Upper lobe of left lung (tissue), 6 donors: ENCODE results near the gene NSF. TPM values are rescaled to one million over a fixed set of nuclear protein-coding genes. Genes with fewer than 3 reads are reported as not detected.
"Not testable (repeated sequence)": the region's sequence is repeated elsewhere in the genome, so short reads cannot be mapped to it uniquely, and the experiment has no call there.

ENCODE experiments used
- ATAC-seq, 2 donors: fragments of 200-7000 bp; cut with Tn5 transposase; one replicate each; pipeline ENCODE4 v1.9.1; 2022; ENCODE audit warnings: mild to moderate bottlenecking in 2 of 2, moderate library complexity in 2 of 2; ENCODE audit not compliant: low FRiP score in 2 of 2
- DNase-seq, 2 donors: peaks; one replicate each; pipeline ENCODE4 v3.0.0-alpha.2; 2019 to 2020
- H3K27ac ChIP-seq, 4 donors: fragments of 200-600 bp; sonication (generic); one replicate each; pipeline ENCODE4 v1.5.1; 2016 to 2019
- H3K27me3 ChIP-seq, 4 donors: fragments of 200-600 bp; sonication (generic); one replicate each; pipeline ENCODE4 v1.5.1; 2017 to 2019
- H3K36me3 ChIP-seq, 4 donors: fragments of 200-600 bp; sonication (generic); one replicate each; pipeline ENCODE4 v1.5.1; 2016 to 2019
- H3K4me1 ChIP-seq, 4 donors: fragments of 200-600 bp; sonication (generic); one replicate each; pipeline ENCODE4 v1.5.1; 2018 to 2019
- H3K4me3 ChIP-seq, 4 donors: fragments of 200-600 bp; sonication (generic); one replicate each; pipeline ENCODE4 v1.5.1; 2017 to 2019; ENCODE audit warnings: mild to moderate bottlenecking in 2 of 4, moderate library complexity in 1 of 4
- H3K9me3 ChIP-seq, 4 donors: fragments of 200-600 bp; sonication (generic); one replicate each; pipeline ENCODE4 v1.5.1; 2018 to 2019
- CTCF ChIP-seq, 6 experiments: fragments of 450-650 bp in 4 of 6; fragments of 200-600 bp in 2 of 6; sonication (generic) in 2 of 6; IDR thresholded peaks; one replicate each; pipeline ENCODE4 v1.5.1; 2016 to 2019; ENCODE audit warnings: antibody characterized with exemption in 6 of 6
- EP300 ChIP-seq, 4 donors: sonication (generic); formaldehyde crosslinking; IDR thresholded peaks; one replicate each; pipeline ENCODE4 v1.5.1; 2017; ENCODE audit warnings: antibody characterized with exemption in 4 of 4, control low read depth in 2 of 4
- POLR2A ChIP-seq, 4 donors: fragments of 450-650 bp; IDR thresholded peaks; one replicate each; pipeline ENCODE4 v1.5.1; 2016 to 2017; ENCODE audit warnings: antibody characterized with exemption in 4 of 4, mild to moderate bottlenecking in 2 of 4
- POLR2AphosphoS5 ChIP-seq, 2 donors: sonication (generic); formaldehyde crosslinking; IDR thresholded peaks; one replicate each; pipeline ENCODE4 v1.5.1; 2017; ENCODE audit warnings: antibody characterized with exemption in 2 of 2
- WGBS, 2 donors: methylation state at CpG; one replicate each; pipeline ENCODE4 v1.1.5; 2017 to 2018; 5-methylcytosine and 5-hydroxymethylcytosine counted together
- total RNA-seq, 6 donors: library from RNA; depleted of rRNA in 4 of 6; stranded (reverse); fragments of >200 nt in 4 of 6; gene quantifications; one replicate each; pipeline versions ENCODE4 v1.1.0 to v1.2.1, GENCODE V29; 2016 to 2021
- donor health status: DM: no; HTN: no; CAD: no; lungs with moderate emphysema.
- donor health status: DM: no; HTN: yes; CAD: no; lungs with severe emphysema.

Gene NSF
- total RNA-seq, 6 donors from 2014 or later = 11.2 to 40.5 (median 25.7) TPM

GRCh38 chr17:46791531-46791930 is 201.1 kb downstream of the NSF start:
- Histone ChIP-seq H3K4me1 (peaks cover 0 to 16% (median 2%) of the 10 kb centered on the region in 4 donors), H3K36me3 (no peaks in the 10 kb centered on the region), H3K27me3 (no peaks in the 10 kb centered on the region), H3K27ac (no peak overlapping the region), H3K4me3 (no peak overlapping the region), H3K9me3 (peaks cover 0 to 6% (median 0%) of the 10 kb centered on the region in 4 donors)
- no peak for DNase-seq
- ATAC-seq = no peak
- 73 to 76% methylated on average over 5 of the region's 5 CpGs for WGBS, 2 donors
- TF ChIP-seq EP300 (IDR thresholded peaks at IDR 0.05) (no peak), POLR2AphosphoS5 (IDR thresholded peaks at IDR 0.05) (no peak), CTCF (IDR thresholded peaks at IDR 0.05) (no peak), POLR2A (IDR thresholded peaks at IDR 0.05) (no peak)

GRCh38 chr17:46792071-46792470 is 201.6 kb downstream of the NSF start:
- no peaks in the 10 kb centered on the region for H3K36me3 ChIP-seq
- no peaks in the 10 kb centered on the region for H3K27me3 ChIP-seq
- 84 to 96% methylated on average over 4 of the region's 4 CpGs for WGBS, 2 donors
- H3K4me1 ChIP-seq = peaks cover 0 to 16% (median 2%) of the 10 kb centered on the region in 4 donors
- TF ChIP-seq POLR2A (IDR thresholded peaks at IDR 0.05) (no peak), EP300 (IDR thresholded peaks at IDR 0.05) (no peak), POLR2AphosphoS5 (IDR thresholded peaks at IDR 0.05) (no peak), CTCF (IDR thresholded peaks at IDR 0.05) (no peak)
- peaks cover 0 to 6% (median 0%) of the 10 kb centered on the region in 4 donors for H3K9me3 ChIP-seq
- DNase-seq (no peak), ATAC-seq (no peak)
- H3K27ac ChIP-seq = no peak overlapping the region
- no peak overlapping the region for H3K4me3 ChIP-seq

GRCh38 chr17:46793023-46793422 is 202.6 kb downstream of the NSF start:
- peaks cover 0 to 16% (median 2%) of the 10 kb centered on the region in 4 donors for H3K4me1 ChIP-seq
- not testable (repeated sequence) for ATAC-seq, DNase-seq, H3K4me3 ChIP-seq, H3K36me3 ChIP-seq, H3K27me3 ChIP-seq, H3K9me3 ChIP-seq, H3K27ac ChIP-seq
- 89 to 91% methylated on average over 6 of the region's 6 CpGs for WGBS, 2 donors

GRCh38 chr17:46793541-46793940 is 203.1 kb downstream of the NSF start:
- 53 to 65% methylated on average over 3 to 5 of the region's 5 CpGs for WGBS, 2 donors
- no peak for TF ChIP-seq CTCF (IDR thresholded peaks at IDR 0.05)
- TF ChIP-seq POLR2A (IDR thresholded peaks at IDR 0.05) = no peak
- no peak for TF ChIP-seq EP300 (IDR thresholded peaks at IDR 0.05)
- TF ChIP-seq POLR2AphosphoS5 (IDR thresholded peaks at IDR 0.05) = no peak
- H3K4me3 ChIP-seq = no peak overlapping the region
- no peaks in the 10 kb centered on the region for H3K27me3 ChIP-seq
- DNase-seq (no peak), ATAC-seq (no peak)
- no peaks in the 10 kb centered on the region for H3K36me3 ChIP-seq
- peaks cover 0 to 16% (median 2%) of the 10 kb centered on the region in 4 donors for H3K4me1 ChIP-seq
- H3K9me3 ChIP-seq = peaks cover 0 to 6% (median 0%) of the 10 kb centered on the region in 4 donors
- peak overlapping the region in 2 of 4 donors; percentile 21 to 74 for H3K27ac ChIP-seq

- WGBS, 2 donors = 59 to 73% methylated on average over 5 of the region's 5 CpGs
- ATAC-seq = peak; percentile 59 to 82
Observed at GRCh38 chr17:46794318-46794717, 203.8 kb downstream of the NSF start.

More at GRCh38 chr17:46794318-46794717, 203.8 kb downstream of the NSF start:
- Histone ChIP-seq H3K27me3 (no peaks in the 10 kb centered on the region), H3K4me3 (no peak overlapping the region), H3K36me3 (no peaks in the 10 kb centered on the region), H3K9me3 (peaks cover 0 to 4% (median 0%) of the 10 kb centered on the region in 4 donors), H3K27ac (peak overlapping the region in 2 of 4 donors; percentile 21 to 74), H3K4me1 (peaks cover 0 to 16% (median 2%) of the 10 kb centered on the region in 4 donors)
- TF ChIP-seq EP300 (IDR thresholded peaks at IDR 0.05) (peak in 2 of 4 donors; percentile 52 to 83), POLR2AphosphoS5 (IDR thresholded peaks at IDR 0.05) (peak in 1 of 2 donors; percentile 22), CTCF (IDR thresholded peaks at IDR 0.05) (no peak), POLR2A (IDR thresholded peaks at IDR 0.05) (peak in 1 of 4 donors; percentile 25)
- peak in 1 of 2 donors; percentile 77 for DNase-seq
